CD14-positive monocyte (primary cell): ENCODE data around the gene THSD4. TPM values are rescaled to one million over a fixed set of nuclear protein-coding genes. Genes with fewer than 3 reads are reported as not detected.

ENCODE experiments used
- DNase-seq, 3 donors: peaks; one replicate each; pipeline ENCODE4 v3.0.0-alpha.2; 2011 to 2022
- H2AFZ ChIP-seq: 2 replicates; pipeline ENCODE4 v1.6.0; 2012; ENCODE audit warnings: mild to moderate bottlenecking, low read depth, low read length, inconsistent platforms; ENCODE audit not compliant: insufficient read depth, poor library complexity, severe bottlenecking
- H3K27ac ChIP-seq, 2 donors: 1 replicate in 1 of 2; 2 replicates in 1 of 2; pipeline ENCODE4 v1.5.1; 2012 to 2013; ENCODE audit warnings: low read length in 2 of 2, control low read depth in 1 of 2, inconsistent platforms in 1 of 2, low read depth in 1 of 2, mild to moderate bottlenecking in 1 of 2
- H3K27me3 ChIP-seq, 2 donors: one replicate each; pipeline versions ENCODE4 v1.6.0 to v1.6.1; 2011 to 2013; ENCODE audit warnings: low read length in 2 of 2; ENCODE audit not compliant: control insufficient read depth in 2 of 2, insufficient read depth in 2 of 2
- H3K36me3 ChIP-seq, 2 donors: replicated peaks in 1 of 2; 1 replicate in 1 of 2; 2 replicates in 1 of 2; pipeline versions ENCODE4 v1.5.1 to v1.6.1; 2012 to 2013; ENCODE audit warnings: low read length in 2 of 2, control low read depth in 1 of 2, inconsistent platforms in 1 of 2, mild to moderate bottlenecking in 1 of 2; ENCODE audit not compliant: insufficient read depth in 2 of 2, control insufficient read depth in 1 of 2
- H3K4me1 ChIP-seq, 2 donors: 1 replicate in 1 of 2; 2 replicates in 1 of 2; pipeline versions ENCODE4 v1.5.1 to v1.6.1; 2012 to 2013; ENCODE audit warnings: low read length in 2 of 2, control low read depth in 1 of 2, inconsistent platforms in 1 of 2, mild to moderate bottlenecking in 1 of 2, moderate library complexity in 1 of 2; ENCODE audit not compliant: insufficient read depth in 2 of 2, control insufficient read depth in 1 of 2
- H3K4me2 ChIP-seq: replicated peaks from 2 replicates; pipeline ENCODE3; 2012; ENCODE audit warnings: low read length, moderate library complexity, mild to moderate bottlenecking; ENCODE audit not compliant: poor library complexity, severe bottlenecking; ENCODE audit errors: extremely low read depth
- H3K4me3 ChIP-seq, 3 experiments: fragments of 200-600 bp in 1 of 3; sonication (generic) in 1 of 3; replicated peaks in 1 of 3; 1 replicate in 2 of 3; 2 replicates in 1 of 3; pipeline ENCODE4 v1.5.1; 2011 to 2013; ENCODE audit warnings: low read length in 3 of 3, mild to moderate bottlenecking in 3 of 3, control low read depth in 2 of 3, low read depth in 2 of 3, inconsistent platforms in 1 of 3, moderate library complexity in 1 of 3
- H3K79me2 ChIP-seq: 2 replicates; pipeline ENCODE4 v1.6.0; 2012; ENCODE audit warnings: mild to moderate bottlenecking, control low read depth, inconsistent platforms, low read length, moderate library complexity; ENCODE audit not compliant: insufficient read depth
- H3K9ac ChIP-seq: 2 replicates; pipeline ENCODE4 v1.6.0; 2017; ENCODE audit warnings: low read length, mild to moderate bottlenecking; ENCODE audit not compliant: insufficient read depth, poor library complexity, severe bottlenecking
- H3K9me3 ChIP-seq, 2 donors: replicated peaks in 1 of 2; 1 replicate in 1 of 2; 2 replicates in 1 of 2; pipeline versions ENCODE4 v1.5.1 to v1.6.1; 2012 to 2013; ENCODE audit warnings: low read length in 2 of 2, control low read depth in 1 of 2; ENCODE audit not compliant: control insufficient read depth in 1 of 2, insufficient read depth in 1 of 2
- H4K20me1 ChIP-seq: 2 replicates; pipeline ENCODE4 v1.6.0; 2012; ENCODE audit warnings: mild to moderate bottlenecking, low read length, control low read depth, moderate library complexity; ENCODE audit not compliant: insufficient read depth
- H3K27ac Mint-ChIP-seq, 7 donors: one replicate each; pipeline ENCODE4 v1.8.0; 2020; ENCODE audit warnings: mild to moderate bottlenecking in 7 of 7, mixed read lengths in 7 of 7, moderate library complexity in 6 of 7, inconsistent platforms in 2 of 7
- H3K27me3 Mint-ChIP-seq, 3 donors: one replicate each; pipeline ENCODE4 v1.8.0; 2021 to 2022; ENCODE audit warnings: low read depth in 3 of 3, mild to moderate bottlenecking in 3 of 3, mixed read lengths in 3 of 3, moderate library complexity in 3 of 3, inconsistent platforms in 1 of 3
- H3K36me3 Mint-ChIP-seq, 2 donors: one replicate each; pipeline ENCODE4 v1.8.0; 2020; ENCODE audit warnings: mixed read lengths in 2 of 2, inconsistent platforms in 1 of 2, mild to moderate bottlenecking in 1 of 2
- H3K4me1 Mint-ChIP-seq: one replicate; pipeline ENCODE4 v1.8.0; 2020; ENCODE audit warnings: mild to moderate bottlenecking, mixed read lengths
- H3K4me3 Mint-ChIP-seq, 2 donors: one replicate each; pipeline ENCODE4 v1.8.0; 2020; ENCODE audit warnings: mild to moderate bottlenecking in 2 of 2, mixed read lengths in 2 of 2, moderate library complexity in 1 of 2
- H3K9me3 Mint-ChIP-seq, 7 donors: one replicate each; pipeline ENCODE4 v1.8.0; 2020 to 2022; ENCODE audit warnings: mixed read lengths in 7 of 7, mild to moderate bottlenecking in 6 of 7, moderate library complexity in 6 of 7, inconsistent platforms in 2 of 7
- WGBS: methylation state at CpG from one replicate; pipeline ENCODE4 v1.1.5; 2013; ENCODE audit warnings: missing lambda C conversion rate; ENCODE audit not compliant: insufficient coverage; 5-methylcytosine and 5-hydroxymethylcytosine counted together
- intact Hi-C, 2 donors: fragments of 100-400 bp; cut with micrococcal nuclease; formaldehyde crosslinking; loops; one replicate each; pipeline versions ENCODE4 v1.15.0 to v1.15.1; 2023
- polyA plus RNA-seq, 3 donors: library from polyadenylated mRNA; depleted of rRNA in 1 of 3; unstranded in 2 of 3; stranded (reverse) in 1 of 3; fragments of 300-500 nt in 2 of 3; fragments of >200 nt in 1 of 3; fragmentation: Illumina TruSeq in 2 of 3; gene quantifications; 1 replicate in 2 of 3; 2 replicates in 1 of 3; pipeline ENCODE4 v1.2.3, GENCODE V29; 2012 to 2021
- TF ChIP-seq, protein P1 (sequence below): fragments of 200-600 bp; IDR thresholded peaks from one replicate; pipeline ENCODE4 v1.8.0; 2022; ENCODE audit warnings: antibody characterized with exemption, mild to moderate bottlenecking

Gene THSD4
- polyA plus RNA-seq, 3 donors = not detected

DNA sequence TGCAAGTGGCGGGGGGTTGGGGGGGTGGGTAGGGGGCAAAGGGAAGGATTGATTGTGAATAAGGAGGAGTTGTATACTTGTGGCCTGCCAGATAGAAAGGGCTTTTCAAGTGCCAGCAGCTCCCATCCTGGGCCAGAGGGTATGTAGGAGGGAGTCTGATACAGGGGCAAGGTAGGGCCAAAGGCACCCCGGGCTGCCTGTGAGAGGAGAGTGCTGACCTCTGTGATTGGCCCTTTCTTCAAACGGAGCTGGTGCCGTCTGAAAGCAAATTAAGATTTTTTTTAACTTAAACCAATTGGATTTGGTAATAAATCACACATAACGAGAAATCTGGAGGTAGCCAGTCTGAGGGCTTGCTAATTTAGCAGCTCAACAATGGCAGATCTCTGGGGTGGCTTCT lies 229.9 kb downstream of the THSD4 start:
- intact Hi-C loops = no loop called here
- no peak overlapping the region for H3K9ac ChIP-seq
- H2AFZ ChIP-seq = no peak overlapping the region
- TF ChIP-seq, protein P1, sequence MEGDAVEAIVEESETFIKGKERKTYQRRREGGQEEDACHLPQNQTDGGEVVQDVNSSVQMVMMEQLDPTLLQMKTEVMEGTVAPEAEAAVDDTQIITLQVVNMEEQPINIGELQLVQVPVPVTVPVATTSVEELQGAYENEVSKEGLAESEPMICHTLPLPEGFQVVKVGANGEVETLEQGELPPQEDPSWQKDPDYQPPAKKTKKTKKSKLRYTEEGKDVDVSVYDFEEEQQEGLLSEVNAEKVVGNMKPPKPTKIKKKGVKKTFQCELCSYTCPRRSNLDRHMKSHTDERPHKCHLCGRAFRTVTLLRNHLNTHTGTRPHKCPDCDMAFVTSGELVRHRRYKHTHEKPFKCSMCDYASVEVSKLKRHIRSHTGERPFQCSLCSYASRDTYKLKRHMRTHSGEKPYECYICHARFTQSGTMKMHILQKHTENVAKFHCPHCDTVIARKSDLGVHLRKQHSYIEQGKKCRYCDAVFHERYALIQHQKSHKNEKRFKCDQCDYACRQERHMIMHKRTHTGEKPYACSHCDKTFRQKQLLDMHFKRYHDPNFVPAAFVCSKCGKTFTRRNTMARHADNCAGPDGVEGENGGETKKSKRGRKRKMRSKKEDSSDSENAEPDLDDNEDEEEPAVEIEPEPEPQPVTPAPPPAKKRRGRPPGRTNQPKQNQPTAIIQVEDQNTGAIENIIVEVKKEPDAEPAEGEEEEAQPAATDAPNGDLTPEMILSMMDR = no peak
- no peaks in the 10 kb centered on the region for H3K36me3 Mint-ChIP-seq
- no peak overlapping the region for H3K4me3 ChIP-seq
- H3K79me2 ChIP-seq = no peaks in the 10 kb centered on the region
- H3K4me3 Mint-ChIP-seq = no peak overlapping the region
- H3K36me3 ChIP-seq = no peaks in the 10 kb centered on the region
- no peaks in the 10 kb centered on the region for H4K20me1 ChIP-seq
- WGBS = 84% methylated on average over 3 of the region's 5 CpGs
- H3K9me3 Mint-ChIP-seq = peaks cover 0 to 2% (median 0%) of the 10 kb centered on the region in 7 donors
- no peak overlapping the region for H3K4me2 ChIP-seq
- H3K27ac Mint-ChIP-seq = no peak overlapping the region
- H3K27me3 ChIP-seq = peaks cover 0 to 4% of the 10 kb centered on the region in 2 donors
- H3K27ac ChIP-seq = no peak overlapping the region
- no peaks in the 10 kb centered on the region for H3K9me3 ChIP-seq
- peaks cover 4 to 9% (median 4%) of the 10 kb centered on the region in 3 donors for H3K27me3 Mint-ChIP-seq
- no peaks in the 10 kb centered on the region for H3K4me1 Mint-ChIP-seq
- H3K4me1 ChIP-seq = no peaks in the 10 kb centered on the region
- no peak for DNase-seq

DNA sequence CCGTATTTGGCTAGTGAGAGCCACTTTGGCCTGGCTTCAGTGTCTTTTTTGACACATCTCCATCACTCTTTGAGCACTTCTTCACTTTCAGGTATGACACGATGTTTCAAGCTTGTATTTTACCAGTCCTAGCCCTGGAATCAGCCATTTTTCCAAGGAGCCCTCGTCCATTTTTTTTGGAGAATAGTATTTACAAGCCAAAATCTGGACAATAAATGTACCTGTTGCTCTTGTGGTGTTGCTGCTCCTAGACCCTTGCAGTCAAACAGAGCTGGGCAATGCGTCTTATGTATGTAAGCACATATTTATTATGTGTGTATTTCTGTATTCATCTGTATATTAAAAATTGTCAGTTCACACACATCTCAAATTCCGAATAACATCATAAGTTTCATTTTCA lies 231.2 kb downstream of the THSD4 start:
- H3K9ac ChIP-seq = no peak overlapping the region
- no peak overlapping the region for H3K4me2 ChIP-seq
- no peaks in the 10 kb centered on the region for H3K4me1 ChIP-seq
- H3K36me3 Mint-ChIP-seq = no peaks in the 10 kb centered on the region
- H3K27ac ChIP-seq = no peak overlapping the region
- peaks cover 0 to 4% of the 10 kb centered on the region in 2 donors for H3K27me3 ChIP-seq
- H3K36me3 ChIP-seq = no peaks in the 10 kb centered on the region
- TF ChIP-seq, protein P1 = no peak
- WGBS = 100% methylated on average over 3 of the region's 5 CpGs
- no peak overlapping the region for H3K4me3 Mint-ChIP-seq
- intact Hi-C loops = no loop called here
- H3K9me3 Mint-ChIP-seq = peaks cover 0 to 2% (median 0%) of the 10 kb centered on the region in 7 donors
- H2AFZ ChIP-seq = no peak overlapping the region
- no peaks in the 10 kb centered on the region for H3K79me2 ChIP-seq
- DNase-seq = no peak
- no peak overlapping the region for H3K4me3 ChIP-seq
- no peak overlapping the region for H3K27ac Mint-ChIP-seq
- peaks cover 5 to 9% (median 6%) of the 10 kb centered on the region in 3 donors for H3K27me3 Mint-ChIP-seq
- no peaks in the 10 kb centered on the region for H3K9me3 ChIP-seq
- H3K4me1 Mint-ChIP-seq = no peaks in the 10 kb centered on the region
- no peaks in the 10 kb centered on the region for H4K20me1 ChIP-seq
